ENCODE measurements around the gene TMEM175.

DNA sequence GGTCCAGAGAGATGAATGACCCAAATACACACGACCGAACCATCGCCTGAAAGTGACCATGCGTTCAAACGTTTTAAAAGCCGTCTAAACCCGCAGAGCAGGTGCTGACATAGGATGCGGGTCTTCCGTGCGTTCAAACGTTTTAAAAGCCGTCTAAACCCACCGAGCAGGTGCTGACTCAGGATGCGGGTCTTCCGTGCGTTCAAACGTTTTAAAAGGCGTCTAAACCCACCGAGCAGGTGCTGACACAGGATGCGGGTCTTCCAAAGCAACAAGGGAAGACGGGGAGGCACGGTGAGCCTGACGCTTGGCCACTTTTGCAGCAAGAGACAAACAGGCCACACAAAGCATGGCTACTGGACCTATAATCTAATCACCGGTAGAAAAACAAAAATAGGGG, 47.4 kb upstream of the TMEM175 start:
- TF ChIP-seq CTCF (IDR thresholded peaks at IDR 0.05): no peak
- TF ChIP-seq POLR2AphosphoS5 (IDR thresholded peaks at IDR 0.05): no peak
